Measurements from ENCODE around the gene ERCC6L2.

DNA sequence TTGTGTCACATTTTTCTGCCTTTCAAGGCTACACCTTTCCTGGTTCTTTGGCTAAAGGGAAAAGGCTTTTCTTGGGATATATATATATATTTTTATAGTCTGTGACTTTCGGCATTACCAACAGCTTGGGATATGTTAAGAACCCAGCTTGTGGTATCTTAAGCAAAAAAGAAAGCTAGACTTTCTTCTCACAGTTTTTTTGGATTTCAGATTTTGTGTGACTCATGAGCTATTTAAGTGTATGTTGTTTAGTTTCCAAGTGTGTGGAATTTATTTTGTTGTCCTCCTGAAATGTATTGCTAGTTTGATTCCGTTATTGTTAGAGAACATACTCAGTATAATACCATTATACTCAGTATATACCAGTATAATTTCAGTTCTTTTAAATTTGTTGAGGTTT, 64.8 kb downstream of the ERCC6L2 start:
- no peak for TF ChIP-seq ZNF274 (IDR thresholded peaks at IDR 0.05; ENCODE audit: low read depth, low read length)
- TF ChIP-seq EZH2 (IDR thresholded peaks at IDR 0.05) = no peak
- no peak for TF ChIP-seq CTCF (IDR thresholded peaks at IDR 0.05 in 2 of 3, conservative IDR thresholded peaks at IDR 0.05 in 1 of 3; ENCODE audit: borderline replicate concordance in 1 of 3, insufficient read depth in 1 of 3, low read depth in 2 of 3, low read length in 2 of 3)
- TF ChIP-seq, protein P1, sequence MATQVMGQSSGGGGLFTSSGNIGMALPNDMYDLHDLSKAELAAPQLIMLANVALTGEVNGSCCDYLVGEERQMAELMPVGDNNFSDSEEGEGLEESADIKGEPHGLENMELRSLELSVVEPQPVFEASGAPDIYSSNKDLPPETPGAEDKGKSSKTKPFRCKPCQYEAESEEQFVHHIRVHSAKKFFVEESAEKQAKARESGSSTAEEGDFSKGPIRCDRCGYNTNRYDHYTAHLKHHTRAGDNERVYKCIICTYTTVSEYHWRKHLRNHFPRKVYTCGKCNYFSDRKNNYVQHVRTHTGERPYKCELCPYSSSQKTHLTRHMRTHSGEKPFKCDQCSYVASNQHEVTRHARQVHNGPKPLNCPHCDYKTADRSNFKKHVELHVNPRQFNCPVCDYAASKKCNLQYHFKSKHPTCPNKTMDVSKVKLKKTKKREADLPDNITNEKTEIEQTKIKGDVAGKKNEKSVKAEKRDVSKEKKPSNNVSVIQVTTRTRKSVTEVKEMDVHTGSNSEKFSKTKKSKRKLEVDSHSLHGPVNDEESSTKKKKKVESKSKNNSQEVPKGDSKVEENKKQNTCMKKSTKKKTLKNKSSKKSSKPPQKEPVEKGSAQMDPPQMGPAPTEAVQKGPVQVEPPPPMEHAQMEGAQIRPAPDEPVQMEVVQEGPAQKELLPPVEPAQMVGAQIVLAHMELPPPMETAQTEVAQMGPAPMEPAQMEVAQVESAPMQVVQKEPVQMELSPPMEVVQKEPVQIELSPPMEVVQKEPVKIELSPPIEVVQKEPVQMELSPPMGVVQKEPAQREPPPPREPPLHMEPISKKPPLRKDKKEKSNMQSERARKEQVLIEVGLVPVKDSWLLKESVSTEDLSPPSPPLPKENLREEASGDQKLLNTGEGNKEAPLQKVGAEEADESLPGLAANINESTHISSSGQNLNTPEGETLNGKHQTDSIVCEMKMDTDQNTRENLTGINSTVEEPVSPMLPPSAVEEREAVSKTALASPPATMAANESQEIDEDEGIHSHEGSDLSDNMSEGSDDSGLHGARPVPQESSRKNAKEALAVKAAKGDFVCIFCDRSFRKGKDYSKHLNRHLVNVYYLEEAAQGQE (IDR thresholded peaks at IDR 0.05; ENCODE audit: low read depth) = no peak
- TF ChIP-seq SIN3A (IDR thresholded peaks at IDR 0.05; ENCODE audit: low read depth) = no peak
- no peak for TF ChIP-seq POLR2AphosphoS5 (IDR thresholded peaks at IDR 0.05; ENCODE audit: low read depth, low read length)
- TF ChIP-seq POLR2A (IDR thresholded peaks at IDR 0.05; ENCODE audit: borderline replicate concordance, extremely low read depth, insufficient read depth, insufficient read length) = no peak
- TF ChIP-seq ZFX (IDR thresholded peaks at IDR 0.05) = no peak
